DND-41 (cell line): ENCODE results near the gene SMG6.
A peak's percentile ranks its signal among the peaks of the same experiment; 100 is the strongest.

ENCODE experiments used
- ATAC-seq: fragments of 200-7000 bp; cut with Tn5 transposase; 3 replicates; pipeline ENCODE4 v1.9.1; 2021; ENCODE audit warnings: low read depth; ENCODE audit not compliant: insufficient read depth
- DNase-seq: peaks from one replicate; pipeline ENCODE4 v3.0.0-alpha.2; 2020
- H2AFZ ChIP-seq: 2 replicates; pipeline ENCODE4 v1.6.0; 2012; ENCODE audit warnings: low read depth, low read length
- H3K27ac ChIP-seq: 2 replicates; pipeline ENCODE4 v1.5.1; 2012; ENCODE audit warnings: low read length, inconsistent platforms
- H3K27me3 ChIP-seq: fragments of 200-600 bp; sonication (generic); 2 replicates; pipeline ENCODE4 v1.6.0; 2012; ENCODE audit warnings: low read length, mild to moderate bottlenecking, inconsistent platforms; ENCODE audit not compliant: insufficient read depth, poor library complexity
- H3K36me3 ChIP-seq: 2 replicates; pipeline ENCODE4 v1.5.1; 2012; ENCODE audit warnings: low read length, inconsistent platforms; ENCODE audit not compliant: insufficient read depth
- H3K4me1 ChIP-seq: 2 replicates; pipeline ENCODE4 v1.5.1; 2012; ENCODE audit warnings: mild to moderate bottlenecking, low read length; ENCODE audit not compliant: insufficient read depth
- H3K4me2 ChIP-seq: 2 replicates; pipeline ENCODE4 v1.6.0; 2012; ENCODE audit warnings: mild to moderate bottlenecking, moderate library complexity, low read length, inconsistent platforms; ENCODE audit not compliant: insufficient read depth
- H3K4me3 ChIP-seq, 2 experiments: fragments of 200-600 bp in 1 of 2; shearing (Covaris generic) in 1 of 2; 2 replicates each; pipeline ENCODE4 v1.5.1; 2012 to 2016; ENCODE audit warnings: inconsistent platforms in 2 of 2, low read length in 2 of 2, mild to moderate bottlenecking in 2 of 2, low read depth in 1 of 2, moderate library complexity in 1 of 2
- H3K79me2 ChIP-seq: 2 replicates; pipeline ENCODE4 v1.6.0; 2012; ENCODE audit warnings: low read length, inconsistent platforms; ENCODE audit not compliant: insufficient read depth
- H3K9ac ChIP-seq: 2 replicates; pipeline ENCODE4 v1.6.0; 2012; ENCODE audit warnings: low read depth, mild to moderate bottlenecking, inconsistent platforms, low read length, moderate library complexity
- H3K9me3 ChIP-seq: 2 replicates; pipeline ENCODE4 v1.5.1; 2012; ENCODE audit warnings: low read length, moderate library complexity, mild to moderate bottlenecking, inconsistent platforms; ENCODE audit not compliant: insufficient read depth, severe bottlenecking
- H4K20me1 ChIP-seq: 2 replicates; pipeline ENCODE4 v1.6.0; 2012; ENCODE audit warnings: low read length; ENCODE audit not compliant: insufficient read depth
- CTCF ChIP-seq: IDR thresholded peaks from 2 replicates; pipeline ENCODE4 v1.5.1; 2012; ENCODE audit warnings: borderline replicate concordance, low read length, moderate library complexity, mild to moderate bottlenecking; ENCODE audit not compliant: poor library complexity, severe bottlenecking; ENCODE audit errors: extremely low read depth
- EZH2 ChIP-seq: IDR thresholded peaks from 3 replicates; pipeline ENCODE4 v1.6.1; 2012; ENCODE audit warnings: borderline replicate concordance, low read depth, mild to moderate bottlenecking, moderate library complexity, low read length, inconsistent platforms; ENCODE audit not compliant: severe bottlenecking

Gene SMG6

DNA sequence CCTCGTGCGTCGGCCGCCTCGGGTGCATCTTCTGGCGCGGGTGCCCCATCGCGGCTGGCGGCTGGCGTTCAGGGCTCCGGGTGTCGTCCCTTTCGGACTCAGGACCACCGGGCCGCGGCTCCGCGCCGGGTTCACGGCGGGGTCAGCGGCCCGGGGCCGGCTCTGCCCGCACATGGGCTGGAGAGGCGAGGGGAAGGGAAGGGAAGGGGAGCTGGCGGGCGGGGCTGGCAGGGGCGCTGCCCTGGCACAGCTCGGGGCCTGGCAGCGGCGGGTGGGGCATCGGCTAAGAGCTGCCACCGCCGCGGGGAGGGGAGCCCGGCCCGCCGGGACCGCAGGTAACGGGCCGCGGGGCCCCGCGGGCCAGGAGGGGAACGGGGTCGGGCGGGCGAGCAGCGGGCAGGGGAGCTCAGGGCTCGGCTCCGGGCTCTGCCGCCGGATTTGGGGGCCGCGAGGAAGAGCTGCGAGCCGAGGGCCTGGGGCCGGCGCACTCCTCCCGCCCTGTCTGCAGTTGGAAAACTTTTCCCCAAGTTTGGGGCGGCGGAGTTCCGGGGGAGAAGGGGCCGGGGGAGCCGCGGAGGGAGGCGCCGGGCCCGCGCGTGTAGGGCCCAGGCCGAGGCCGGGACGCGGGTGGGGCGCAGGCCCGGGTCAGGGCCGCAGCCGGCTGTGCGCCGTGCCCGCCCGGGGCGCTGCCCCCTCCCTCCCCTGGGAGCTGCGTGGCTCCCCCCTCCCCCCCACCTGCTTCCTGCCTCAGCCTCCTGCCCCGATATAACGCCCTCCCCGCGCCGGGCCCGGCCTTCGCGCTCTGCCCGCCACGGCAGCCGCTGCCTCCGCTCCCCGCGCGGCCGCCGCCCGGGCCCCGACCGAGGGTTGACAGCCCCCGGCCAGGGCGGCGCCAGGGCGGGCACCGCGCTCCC lies 248.0 kb downstream of the SMG6 start:
- Histone ChIP-seq H4K20me1 (peaks cover 29% of the 10 kb centered on the region), H3K9me3 (no peaks in the 10 kb centered on the region), H3K4me3 (peak overlapping the region; percentile 19 to 57; a peak in 3 of 4 replicates), H3K27me3 (peaks cover 39% of the 10 kb centered on the region), H3K27ac (no peak overlapping the region), H3K9ac (peak overlapping the region; percentile 58), H3K4me2 (peak overlapping the region; percentile 99), H2AFZ (peak overlapping the region; percentile 65), H3K4me1 (peaks cover 52% of the 10 kb centered on the region), H3K36me3 (no peaks in the 10 kb centered on the region), H3K79me2 (no peaks in the 10 kb centered on the region)
- DNase-seq (peak; percentile 34), ATAC-seq (peak; percentile 4; the same call in 2 of the 3 replicates)
- TF ChIP-seq CTCF: no peak
- TF ChIP-seq EZH2: peak; percentile 93

GRCh38 chr17:2054512-2055291 lies 248.9 kb downstream of the SMG6 start, which contains the start of gene HIC1:
Gene HIC1 (plus strand): TSS chr17:2055103. CDS start chr17:2056691, 1,588 bp downstream.
- Histone ChIP-seq H3K4me3 (peak within 1 kb of the TSS; percentile 30 to 65; a peak in 3 of 4 replicates), H3K27me3 (peaks cover 39% of the 10 kb centered on the region), H3K9ac (peak within 1 kb of the TSS; percentile 58), H3K79me2 (no peaks in the 10 kb centered on the region), H3K27ac (no peak within 1 kb of the TSS), H3K4me2 (peak within 1 kb of the TSS; percentile 99), H2AFZ (peak within 1 kb of the TSS; percentile 65), H3K9me3 (no peaks in the 10 kb centered on the region), H4K20me1 (peaks cover 29% of the 10 kb centered on the region), H3K36me3 (no peaks in the 10 kb centered on the region), H3K4me1 (peaks cover 58% of the 10 kb centered on the region)
- ATAC-seq (peak; percentile 76), DNase-seq (peak; percentile 75)
- peak; percentile 86 for TF ChIP-seq CTCF
- no peak for TF ChIP-seq EZH2

DNA sequence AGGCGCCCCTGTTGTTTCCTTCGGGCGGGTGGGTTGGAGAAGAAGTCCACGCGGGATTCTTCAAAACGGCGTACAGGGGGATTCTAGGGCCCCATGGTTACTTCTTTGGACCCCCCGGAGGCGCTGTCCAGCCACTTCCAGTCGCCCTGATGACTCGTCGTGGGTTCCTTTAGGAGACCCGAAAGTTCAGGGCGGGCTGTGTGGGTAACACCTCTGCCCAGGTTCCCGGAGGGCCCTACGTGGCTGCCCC lies 249.4 kb downstream of the SMG6 start:
- Histone ChIP-seq H2AFZ (peak overlapping the region; percentile 49; the same call in 1 of the 2 replicates), H3K4me1 (peaks cover 63% of the 10 kb centered on the region), H3K27me3 (peaks cover 39% of the 10 kb centered on the region), H3K4me3 (peak overlapping the region; percentile 30 to 65; a peak in 2 of 4 replicates), H3K27ac (no peak overlapping the region), H3K79me2 (no peaks in the 10 kb centered on the region), H3K9ac (peak overlapping the region; percentile 55; the same call in 1 of the 2 replicates), H3K4me2 (peak overlapping the region; percentile 99), H3K9me3 (no peaks in the 10 kb centered on the region), H4K20me1 (peaks cover 29% of the 10 kb centered on the region), H3K36me3 (no peaks in the 10 kb centered on the region)
- DNase-seq (no peak), ATAC-seq (no peak)
- no peak for TF ChIP-seq CTCF
- TF ChIP-seq EZH2: peak; percentile 7
